Measurements from ENCODE around the gene ZNF670.

GRCh38 chr1:247115545-247115944 lies 36.9 kb upstream of the ZNF670 start:
- no peak for TF ChIP-seq POLR2A (IDR thresholded peaks at IDR 0.05)
- TF ChIP-seq, protein P1, sequence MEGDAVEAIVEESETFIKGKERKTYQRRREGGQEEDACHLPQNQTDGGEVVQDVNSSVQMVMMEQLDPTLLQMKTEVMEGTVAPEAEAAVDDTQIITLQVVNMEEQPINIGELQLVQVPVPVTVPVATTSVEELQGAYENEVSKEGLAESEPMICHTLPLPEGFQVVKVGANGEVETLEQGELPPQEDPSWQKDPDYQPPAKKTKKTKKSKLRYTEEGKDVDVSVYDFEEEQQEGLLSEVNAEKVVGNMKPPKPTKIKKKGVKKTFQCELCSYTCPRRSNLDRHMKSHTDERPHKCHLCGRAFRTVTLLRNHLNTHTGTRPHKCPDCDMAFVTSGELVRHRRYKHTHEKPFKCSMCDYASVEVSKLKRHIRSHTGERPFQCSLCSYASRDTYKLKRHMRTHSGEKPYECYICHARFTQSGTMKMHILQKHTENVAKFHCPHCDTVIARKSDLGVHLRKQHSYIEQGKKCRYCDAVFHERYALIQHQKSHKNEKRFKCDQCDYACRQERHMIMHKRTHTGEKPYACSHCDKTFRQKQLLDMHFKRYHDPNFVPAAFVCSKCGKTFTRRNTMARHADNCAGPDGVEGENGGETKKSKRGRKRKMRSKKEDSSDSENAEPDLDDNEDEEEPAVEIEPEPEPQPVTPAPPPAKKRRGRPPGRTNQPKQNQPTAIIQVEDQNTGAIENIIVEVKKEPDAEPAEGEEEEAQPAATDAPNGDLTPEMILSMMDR (IDR thresholded peaks at IDR 0.05) = no peak
- no peak for TF ChIP-seq EP300 (IDR thresholded peaks at IDR 0.05; ENCODE audit: low read depth)
- no peak for TF ChIP-seq POLR2AphosphoS5 (IDR thresholded peaks at IDR 0.05)

Measured in transverse colon (tissue), 4 donors.